OCI-LY3 (cell line): Measurements from ENCODE around the gene PLAC9.

ENCODE experiments used
- EZH2phosphoT487 ChIP-seq: fragments of 200-600 bp; shearing (Covaris generic); IDR thresholded peaks from 2 replicates; pipeline ENCODE4 v1.6.1; 2018; ENCODE audit warnings: antibody characterized with exemption, mixed run types, low read depth
- TF ChIP-seq, protein P1 (sequence below): fragments of 200-600, 300-600 bp; sonication (generic); IDR thresholded peaks from 2 replicates; pipeline ENCODE4 v1.5.1; 2014; ENCODE audit warnings: antibody characterized with exemption, low read length, low read depth

- TF ChIP-seq, protein P1, sequence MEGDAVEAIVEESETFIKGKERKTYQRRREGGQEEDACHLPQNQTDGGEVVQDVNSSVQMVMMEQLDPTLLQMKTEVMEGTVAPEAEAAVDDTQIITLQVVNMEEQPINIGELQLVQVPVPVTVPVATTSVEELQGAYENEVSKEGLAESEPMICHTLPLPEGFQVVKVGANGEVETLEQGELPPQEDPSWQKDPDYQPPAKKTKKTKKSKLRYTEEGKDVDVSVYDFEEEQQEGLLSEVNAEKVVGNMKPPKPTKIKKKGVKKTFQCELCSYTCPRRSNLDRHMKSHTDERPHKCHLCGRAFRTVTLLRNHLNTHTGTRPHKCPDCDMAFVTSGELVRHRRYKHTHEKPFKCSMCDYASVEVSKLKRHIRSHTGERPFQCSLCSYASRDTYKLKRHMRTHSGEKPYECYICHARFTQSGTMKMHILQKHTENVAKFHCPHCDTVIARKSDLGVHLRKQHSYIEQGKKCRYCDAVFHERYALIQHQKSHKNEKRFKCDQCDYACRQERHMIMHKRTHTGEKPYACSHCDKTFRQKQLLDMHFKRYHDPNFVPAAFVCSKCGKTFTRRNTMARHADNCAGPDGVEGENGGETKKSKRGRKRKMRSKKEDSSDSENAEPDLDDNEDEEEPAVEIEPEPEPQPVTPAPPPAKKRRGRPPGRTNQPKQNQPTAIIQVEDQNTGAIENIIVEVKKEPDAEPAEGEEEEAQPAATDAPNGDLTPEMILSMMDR: no peak
- TF ChIP-seq EZH2phosphoT487: no peak
Observed at GRCh38 chr10:80149123-80149522, 16.6 kb downstream of the PLAC9 start.
